ENCODE results near the gene KRTAP2-2.

KRTAP2-2 gene

DNA sequence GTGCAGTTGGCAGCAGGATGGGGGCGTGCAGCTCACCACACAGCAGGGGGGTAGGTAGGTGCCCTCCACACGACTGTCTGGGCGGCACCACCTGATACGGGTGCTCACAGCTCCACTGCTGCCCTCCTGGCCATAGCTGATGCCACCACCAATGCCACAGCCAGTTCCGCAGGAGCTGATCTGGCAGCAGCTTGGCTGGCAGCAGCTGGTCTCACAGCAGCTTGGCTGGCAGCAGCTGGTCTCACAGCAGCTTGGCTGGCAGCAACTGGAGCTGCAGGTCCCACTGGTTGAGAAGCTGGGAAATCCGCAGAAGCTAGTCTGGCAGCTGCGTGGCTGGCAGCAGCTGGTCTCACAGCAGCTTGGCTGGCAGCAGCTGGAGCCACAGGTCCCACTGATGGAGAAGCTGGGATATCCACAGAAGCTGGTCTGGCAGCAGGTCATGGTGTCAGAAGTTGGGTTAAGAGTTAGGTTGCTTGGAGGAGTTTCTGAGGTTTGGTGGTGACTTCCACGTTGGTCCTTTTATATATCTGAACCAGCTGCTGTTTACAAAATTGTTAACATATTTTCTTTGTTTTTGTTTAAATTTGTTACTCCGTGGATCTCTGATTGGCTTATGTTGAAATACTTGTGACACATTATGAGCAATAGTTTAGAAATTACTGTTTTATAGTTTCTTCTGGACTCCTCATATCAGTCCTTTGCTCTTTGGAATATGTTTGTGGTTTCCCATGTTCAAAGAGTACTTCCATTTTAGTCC, 28.1 kb downstream of the KRTAP2-2 start, which contains the start of gene KRTAP1-5:
KRTAP1-5 (minus strand) TSS at position 494 of the 757 bp plus-strand sequence; CDS start at position 441, 53 bp downstream.
- DNase-seq (ENCODE audit: low read depth in 3 of 3) = no peak

DNA sequence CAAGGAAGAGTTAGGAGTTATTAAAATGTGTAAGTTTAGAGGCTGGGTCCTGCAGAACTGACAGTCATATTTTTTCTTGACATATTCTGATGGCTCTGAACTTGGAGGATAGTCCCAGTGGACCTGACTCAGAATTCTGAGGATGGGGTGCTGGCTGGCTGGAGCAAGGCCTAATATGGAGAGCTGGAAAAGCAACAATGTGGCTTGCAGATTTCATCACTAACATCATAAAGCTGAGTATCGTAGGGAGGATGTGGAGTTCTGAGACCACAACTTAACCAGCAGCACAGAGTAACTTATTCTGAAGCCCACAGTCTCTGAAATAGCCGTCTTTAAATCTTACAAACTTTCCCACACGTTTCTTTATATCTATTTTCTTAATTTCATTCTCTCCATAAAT, 30.3 kb downstream of the KRTAP2-2 start:
- no peak for DNase-seq (ENCODE audit: low read depth in 3 of 3)

DNA sequence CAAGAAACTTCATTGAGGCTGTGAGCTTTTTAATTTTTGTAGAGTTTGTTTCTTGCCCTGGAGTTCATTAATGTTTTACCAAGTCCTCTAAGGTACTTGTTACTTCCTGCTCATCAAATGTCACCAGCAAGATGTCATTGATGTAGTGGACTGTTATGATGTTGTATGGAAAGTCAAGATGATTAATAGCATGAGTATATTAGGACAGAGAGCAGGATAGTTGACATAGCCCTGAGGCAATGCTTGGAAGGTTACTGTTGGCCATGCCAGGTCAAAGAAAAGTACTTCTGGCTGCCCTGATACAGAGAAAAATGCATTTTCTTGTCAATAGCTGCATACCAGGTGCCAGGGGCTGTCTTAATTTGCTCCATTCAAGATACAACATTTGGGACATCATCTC, 34.7 kb downstream of the KRTAP2-2 start:
- no peak for DNase-seq (ENCODE audit: low read depth in 3 of 3)

DNA sequence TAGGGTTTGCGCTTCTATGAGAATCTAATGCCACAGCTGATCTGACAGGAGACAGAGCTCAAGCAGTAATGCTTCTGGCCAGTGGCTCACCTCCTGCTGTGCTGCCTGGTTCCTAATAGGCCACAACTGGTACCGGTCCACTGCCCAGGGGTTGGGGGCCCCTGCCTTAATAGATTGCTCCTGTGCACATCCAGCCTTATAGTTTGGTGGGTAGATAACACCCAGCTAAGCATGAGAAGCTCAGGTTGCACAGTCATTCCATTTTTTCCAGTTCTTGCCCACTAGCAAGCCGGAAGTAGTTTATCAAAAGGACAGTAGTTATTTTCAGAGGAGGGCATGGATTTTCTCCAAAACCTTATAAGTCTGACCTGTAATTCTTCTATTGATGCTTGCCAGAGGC, 35.6 kb downstream of the KRTAP2-2 start:
- DNase-seq (ENCODE audit: low read depth in 3 of 3) = no peak

DNA sequence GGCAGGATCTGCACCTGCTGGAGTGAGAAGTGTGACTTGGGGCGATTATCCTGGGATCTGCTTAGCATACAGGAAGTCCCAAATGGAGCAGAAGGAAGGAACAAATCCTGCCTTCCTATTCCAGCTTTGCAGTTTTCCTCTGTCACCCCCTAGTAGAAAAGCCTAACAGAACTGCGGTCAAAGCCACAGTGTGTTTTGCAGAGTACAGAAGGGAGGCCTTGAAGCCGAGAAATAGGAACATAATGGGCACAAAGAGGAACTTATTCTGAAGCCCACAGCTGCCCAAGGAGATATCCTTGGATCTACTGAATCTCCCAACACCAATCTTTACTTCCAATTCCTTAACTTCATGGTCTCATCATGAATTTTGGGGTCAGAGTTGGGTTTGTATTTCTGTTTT, 36.5 kb downstream of the KRTAP2-2 start:
- DNase-seq (ENCODE audit: low read depth in 3 of 3) = no peak

DNA sequence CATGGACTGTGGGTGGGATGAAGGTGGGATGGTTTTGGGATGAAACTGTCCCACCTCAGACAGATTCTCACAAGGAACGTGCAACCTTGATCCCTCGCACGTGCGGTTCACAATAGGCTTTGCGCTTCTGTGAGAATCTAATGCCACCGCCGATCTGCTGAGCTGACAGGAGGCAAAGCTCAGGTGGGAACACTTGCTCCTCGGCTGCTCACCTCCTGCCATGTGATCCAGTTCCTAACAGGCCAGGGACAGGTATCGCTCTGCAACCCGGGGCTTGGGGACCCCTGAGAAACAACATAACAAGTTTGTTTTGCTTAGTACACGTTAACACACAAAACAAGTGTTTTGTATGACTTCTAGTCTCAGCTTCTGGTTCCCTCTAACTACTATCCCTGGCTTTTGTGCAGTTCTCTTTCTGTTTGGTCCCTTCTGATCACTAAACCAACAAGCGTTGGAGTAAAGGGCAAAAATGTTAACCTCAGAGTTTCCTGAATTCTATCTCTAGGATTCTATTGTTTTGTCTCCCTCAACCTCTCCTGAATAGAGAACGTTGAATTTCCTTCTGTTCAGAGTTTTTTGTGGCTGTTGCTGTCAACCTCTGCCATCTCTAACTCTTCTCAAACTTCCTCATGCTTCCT, 38.3 kb downstream of the KRTAP2-2 start:
- DNase-seq (ENCODE audit: low read depth in 3 of 3) = no peak

DNA sequence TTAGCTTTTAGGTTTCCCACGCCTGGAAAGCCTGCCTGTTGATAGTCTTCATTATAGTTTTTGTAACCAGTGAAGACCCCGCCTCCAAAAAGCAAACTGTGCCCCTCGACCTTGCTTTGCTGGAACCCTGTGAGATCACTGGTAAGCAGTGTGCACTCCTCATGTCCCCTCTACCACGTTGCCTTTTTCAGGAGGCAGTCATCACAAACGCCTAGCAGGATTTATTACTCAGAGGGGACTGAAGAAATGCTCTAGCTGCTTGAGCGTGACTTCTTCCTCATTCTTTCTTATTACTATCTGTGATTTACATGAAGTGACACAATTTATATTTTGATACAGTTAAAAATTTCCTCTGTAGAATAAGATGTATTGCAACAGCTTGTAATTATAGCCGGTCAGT, 39.6 kb downstream of the KRTAP2-2 start:
- no peak for DNase-seq (ENCODE audit: low read depth in 3 of 3)

DNA sequence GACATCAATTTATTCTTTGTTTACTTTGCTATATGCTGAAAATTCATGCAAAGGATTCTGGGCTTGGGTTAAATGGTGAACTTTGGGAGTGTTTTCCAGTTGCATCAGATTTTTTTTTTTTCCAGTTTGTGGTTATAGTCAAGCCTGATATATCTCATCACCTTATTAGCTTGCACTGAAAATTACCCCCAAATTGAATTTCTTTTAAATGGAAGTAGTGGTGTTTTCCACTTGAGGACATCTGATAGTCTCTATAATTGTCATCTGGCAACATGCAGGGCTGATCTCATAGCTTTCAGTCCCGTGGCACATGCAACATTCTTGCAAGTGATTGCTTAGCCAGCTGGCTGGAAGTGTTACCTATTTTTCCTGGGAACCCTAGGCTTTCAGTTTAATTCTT, 41.4 kb downstream of the KRTAP2-2 start:
- DNase-seq (ENCODE audit: low read depth in 3 of 3) = no peak

DNA sequence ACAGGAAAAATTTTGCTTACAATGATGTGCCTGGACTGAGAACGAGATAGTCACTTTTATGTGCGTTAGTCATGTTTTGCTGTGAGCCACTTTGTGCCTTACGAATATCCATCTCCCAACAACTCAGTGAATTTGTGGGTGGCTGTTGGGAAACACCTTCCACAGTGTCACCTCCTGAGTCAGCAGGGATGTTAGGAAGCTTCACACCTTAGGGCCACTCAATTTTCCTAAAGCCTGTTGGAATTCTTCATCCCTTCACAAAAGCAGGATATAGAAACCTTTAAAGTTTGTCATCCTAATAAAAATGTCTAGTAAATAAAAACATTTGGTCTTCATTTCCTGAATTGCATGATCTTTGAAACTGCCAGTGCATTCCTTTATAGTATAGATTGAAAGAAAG, 41.8 kb downstream of the KRTAP2-2 start:
- DNase-seq (ENCODE audit: low read depth in 3 of 3) = no peak

DNA sequence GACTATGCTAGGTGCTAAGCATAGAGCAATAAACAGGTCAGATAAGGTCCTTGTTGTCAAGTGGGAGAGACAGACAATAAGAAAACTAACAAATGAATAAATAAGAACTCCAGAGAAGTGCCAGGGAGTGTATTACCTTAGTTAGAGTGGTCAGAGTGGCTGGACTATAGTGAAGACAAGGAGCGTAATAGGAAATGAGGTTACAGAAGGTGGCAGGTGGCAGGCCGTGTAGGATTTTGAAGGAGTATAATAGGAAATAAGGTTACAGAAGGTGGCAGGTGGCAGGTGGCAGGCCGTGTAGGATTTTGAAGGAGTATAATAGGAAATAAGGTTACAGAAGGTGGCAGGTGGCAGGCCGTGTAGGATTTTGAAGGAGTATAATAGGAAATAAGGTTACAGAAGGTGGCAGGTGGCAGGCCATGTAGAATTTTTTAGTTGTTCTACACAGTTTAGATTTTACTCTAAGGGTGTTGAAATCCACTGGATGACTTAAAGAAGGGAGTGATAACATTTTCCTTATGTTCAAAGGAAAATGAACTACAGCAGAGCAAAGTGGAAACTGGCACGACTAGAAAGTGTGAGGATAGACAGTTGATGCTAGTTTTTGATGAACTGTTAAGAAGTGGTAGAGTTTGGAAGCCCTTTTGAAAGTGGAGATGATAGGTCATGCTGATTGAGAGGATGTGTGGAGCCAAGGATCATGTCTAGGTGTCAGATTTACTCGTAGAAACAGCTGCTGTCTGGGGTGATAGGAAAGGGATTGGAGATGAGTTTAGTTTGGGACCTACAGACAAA, 42.5 kb downstream of the KRTAP2-2 start:
- DNase-seq (ENCODE audit: low read depth in 3 of 3) = no peak

DNA sequence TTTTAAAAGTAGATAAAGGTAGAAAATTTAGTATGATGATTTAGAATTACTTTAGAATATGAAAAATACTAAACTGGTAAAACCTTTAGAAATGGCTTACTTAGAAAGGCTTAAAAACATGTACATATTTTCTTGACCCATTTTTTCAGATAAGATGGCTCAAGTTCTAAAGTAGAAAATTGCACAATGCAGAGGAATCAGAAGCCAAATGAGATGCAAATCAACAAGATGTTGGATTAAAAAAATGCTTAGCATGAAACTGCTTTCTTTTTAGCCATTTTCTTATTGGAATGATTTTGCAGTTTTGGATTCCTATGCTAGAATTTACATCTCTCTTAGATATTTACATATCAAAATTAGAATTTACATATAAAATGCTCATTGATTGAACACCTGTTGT, 44.6 kb downstream of the KRTAP2-2 start:
- no peak for DNase-seq (ENCODE audit: low read depth in 3 of 3)

DNA sequence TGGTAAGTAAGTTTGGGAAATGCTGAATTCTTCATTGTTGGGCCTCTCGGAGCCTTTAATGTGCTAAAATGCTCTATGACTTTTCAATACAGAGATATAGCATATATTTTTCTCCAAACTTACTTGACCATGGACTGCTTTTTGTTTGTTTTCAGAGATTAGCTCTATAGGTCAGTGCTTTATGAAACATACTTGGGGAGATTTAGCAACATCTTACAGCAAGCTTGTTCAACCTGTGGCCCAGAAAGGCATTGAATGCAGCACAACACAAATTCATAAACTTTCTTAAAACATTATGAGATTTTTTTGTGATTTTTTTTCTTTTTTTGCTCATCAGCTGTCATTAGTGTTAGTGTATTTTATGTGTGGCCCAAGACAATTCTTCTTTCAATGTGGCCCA, 45.1 kb downstream of the KRTAP2-2 start:
- DNase-seq (ENCODE audit: low read depth in 3 of 3) = no peak

DNA sequence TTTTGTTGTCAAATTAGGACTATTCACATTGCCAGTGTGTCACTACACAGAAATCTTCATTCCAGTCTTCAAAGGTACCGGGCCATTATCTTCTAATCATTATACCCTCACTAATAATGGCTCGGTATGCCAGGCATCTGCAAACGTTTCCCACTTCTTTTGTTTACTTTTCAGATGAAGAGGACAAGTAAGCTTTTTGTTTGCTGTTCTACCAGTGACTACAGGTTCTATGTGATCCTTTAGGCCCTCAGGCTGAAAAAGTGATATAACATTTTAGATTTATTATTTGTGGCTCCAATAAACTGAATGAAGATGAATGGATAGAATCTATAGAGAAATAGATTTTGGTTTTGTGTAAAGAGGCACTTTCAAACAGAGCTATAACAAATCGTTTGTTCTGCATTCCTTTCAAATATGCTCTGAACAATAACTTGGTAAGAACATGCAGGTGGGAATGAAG, 45.7 kb downstream of the KRTAP2-2 start:
- DNase-seq (ENCODE audit: low read depth in 3 of 3) = no peak

DNA sequence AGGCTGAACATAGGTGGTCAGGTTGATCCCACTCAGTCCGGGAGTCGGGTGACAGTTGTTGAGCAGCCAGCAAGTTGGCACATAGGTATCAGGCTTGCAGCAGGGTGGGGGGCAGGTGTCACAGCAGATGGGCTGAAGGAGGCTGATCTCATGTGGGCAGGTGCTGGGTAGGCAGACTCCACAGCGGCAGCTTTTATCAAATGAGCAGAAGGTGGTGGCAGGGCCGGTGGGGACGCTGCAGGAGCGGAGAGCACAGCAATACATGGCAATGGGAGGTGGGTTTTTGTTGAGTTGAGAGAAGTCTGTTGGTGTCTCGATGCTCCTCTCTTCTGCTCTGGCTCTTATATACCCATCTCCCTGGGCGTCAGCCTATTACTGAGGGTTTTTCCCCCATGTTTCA, 46.2 kb downstream of the KRTAP2-2 start, which contains the start of gene KRTAP3-1:
KRTAP3-1 (minus strand) TSS at position 318 of the 400 bp plus-strand sequence; CDS start at position 264, 54 bp downstream.
- DNase-seq (ENCODE audit: low read depth in 3 of 3) = no peak
